Measurements from ENCODE around the gene PLEKHA4. TPM values are rescaled to one million over a fixed set of nuclear protein-coding genes. Genes with fewer than 3 reads are reported as not detected.

The PLEKHA4 gene
- total and polyA plus RNA-seq, 9 of the 15 experiments (the other 6 are each of a cell fraction or from before 2014, with no cell fraction given): 0.07 to 30.8 (median 11.4) TPM

GRCh38 chr19:48795055-48795684 is 73.2 kb downstream of the PLEKHA4 start (continued):
- TF ChIP-seq, protein P1, sequence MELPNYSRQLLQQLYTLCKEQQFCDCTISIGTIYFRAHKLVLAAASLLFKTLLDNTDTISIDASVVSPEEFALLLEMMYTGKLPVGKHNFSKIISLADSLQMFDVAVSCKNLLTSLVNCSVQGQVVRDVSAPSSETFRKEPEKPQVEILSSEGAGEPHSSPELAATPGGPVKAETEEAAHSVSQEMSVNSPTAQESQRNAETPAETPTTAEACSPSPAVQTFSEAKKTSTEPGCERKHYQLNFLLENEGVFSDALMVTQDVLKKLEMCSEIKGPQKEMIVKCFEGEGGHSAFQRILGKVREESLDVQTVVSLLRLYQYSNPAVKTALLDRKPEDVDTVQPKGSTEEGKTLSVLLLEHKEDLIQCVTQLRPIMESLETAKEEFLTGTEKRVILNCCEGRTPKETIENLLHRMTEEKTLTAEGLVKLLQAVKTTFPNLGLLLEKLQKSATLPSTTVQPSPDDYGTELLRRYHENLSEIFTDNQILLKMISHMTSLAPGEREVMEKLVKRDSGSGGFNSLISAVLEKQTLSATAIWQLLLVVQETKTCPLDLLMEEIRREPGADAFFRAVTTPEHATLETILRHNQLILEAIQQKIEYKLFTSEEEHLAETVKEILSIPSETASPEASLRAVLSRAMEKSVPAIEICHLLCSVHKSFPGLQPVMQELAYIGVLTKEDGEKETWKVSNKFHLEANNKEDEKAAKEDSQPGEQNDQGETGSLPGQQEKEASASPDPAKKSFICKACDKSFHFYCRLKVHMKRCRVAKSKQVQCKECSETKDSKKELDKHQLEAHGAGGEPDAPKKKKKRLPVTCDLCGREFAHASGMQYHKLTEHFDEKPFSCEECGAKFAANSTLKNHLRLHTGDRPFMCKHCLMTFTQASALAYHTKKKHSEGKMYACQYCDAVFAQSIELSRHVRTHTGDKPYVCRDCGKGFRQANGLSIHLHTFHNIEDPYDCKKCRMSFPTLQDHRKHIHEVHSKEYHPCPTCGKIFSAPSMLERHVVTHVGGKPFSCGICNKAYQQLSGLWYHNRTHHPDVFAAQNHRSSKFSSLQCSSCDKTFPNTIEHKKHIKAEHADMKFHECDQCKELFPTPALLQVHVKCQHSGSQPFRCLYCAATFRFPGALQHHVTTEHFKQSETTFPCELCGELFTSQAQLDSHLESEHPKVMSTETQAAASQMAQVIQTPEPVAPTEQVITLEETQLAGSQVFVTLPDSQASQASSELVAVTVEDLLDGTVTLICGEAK (IDR thresholded peaks at IDR 0.05): peak; percentile 76
- TF ChIP-seq, protein P1 (CRISPR knock-in tag; IDR thresholded peaks at IDR 0.05): no peak
- no peak for TF ChIP-seq IRF9 (tag; IDR thresholded peaks at IDR 0.05)
- peak; percentile 52 for TF ChIP-seq HNRNPLL (IDR thresholded peaks at IDR 0.05; ENCODE audit: low read depth, low read length, poor library complexity, severe bottlenecking)
- TF ChIP-seq TBP (optimal IDR thresholded peaks at IDR 0.05; ENCODE audit: low read depth, low read length): peak; percentile 4
- TF ChIP-seq TRIM24 (IDR thresholded peaks at IDR 0.05): no peak
- TF ChIP-seq TAF9B (IDR thresholded peaks at IDR 0.05; ENCODE audit: partially characterized antibody): no peak
- TF ChIP-seq TFAM (CRISPR knock-in tag; conservative IDR thresholded peaks at IDR 0.05): no peak
- TF ChIP-seq NR2C1 (IDR thresholded peaks at IDR 0.05): peak; percentile 76; the same call in 1 of the 2 replicates
- TF ChIP-seq NR2C1 (tag; IDR thresholded peaks at IDR 0.05): peak; percentile 91
- no peak for TF ChIP-seq ZNF77 (CRISPR knock-in tag; IDR thresholded peaks at IDR 0.05)
- no peak for TF ChIP-seq CBFA2T3 (IDR thresholded peaks at IDR 0.05)
- no peak for TF ChIP-seq XRCC4 (IDR thresholded peaks at IDR 0.05; ENCODE audit: extremely low read depth, insufficient read depth, insufficient read length)
- TF ChIP-seq DIDO1 (tag; IDR thresholded peaks at IDR 0.05; ENCODE audit: low read depth): 0 out of 2 replicates have a peak, but pooled peaks have one; percentile 12
- peak; percentile 50; the same call in 1 of the 2 replicates for TF ChIP-seq AFF4 (CRISPR knock-in tag; IDR thresholded peaks at IDR 0.05)
